HepG2 (cell line): ENCODE data around the gene ARHGEF40. TPM values are rescaled to one million over a fixed set of nuclear protein-coding genes. Genes with fewer than 3 reads are reported as not detected.

Experiments
- CBX1 ChIP-seq: IDR thresholded peaks from one replicate; pipeline ENCODE4 v1.6.1; 2016; ENCODE audit warnings: antibody characterized with exemption, low read depth
- CTCF ChIP-seq: sonication (generic); formaldehyde crosslinking; IDR thresholded peaks from 2 replicates; pipeline ENCODE4 v1.5.0; 2020; ENCODE audit warnings: mild to moderate bottlenecking, missing genetic modification reagents, moderate library complexity
- HNRNPLL ChIP-seq: fragments of 200-400 bp; formaldehyde crosslinking; IDR thresholded peaks from 2 replicates; pipeline ENCODE4 v1.6.1; 2017; ENCODE audit warnings: mild to moderate bottlenecking, low read depth, low read length; ENCODE audit not compliant: poor library complexity, severe bottlenecking
- HOXA3 ChIP-seq: sonication (generic); formaldehyde crosslinking; IDR thresholded peaks from 2 replicates; pipeline ENCODE4 v1.5.0; 2020; ENCODE audit warnings: missing genetic modification reagents
- HOXA7 ChIP-seq: sonication (generic); formaldehyde crosslinking; IDR thresholded peaks from 2 replicates; pipeline ENCODE4 v1.8.1; 2022; ENCODE audit warnings: mild to moderate bottlenecking, missing genetic modification reagents, moderate library complexity
- HOXA9 ChIP-seq: sonication (generic); formaldehyde crosslinking; IDR thresholded peaks from 2 replicates; pipeline ENCODE4 v1.8.1; 2022; ENCODE audit warnings: missing genetic modification reagents, mild to moderate bottlenecking, moderate library complexity, borderline replicate concordance
- IRF2 ChIP-seq: IDR thresholded peaks from 2 replicates; pipeline ENCODE4 v1.6.1; 2018; ENCODE audit warnings: missing genetic modification reagents, missing compliant biosample characterization
- LCORL ChIP-seq, 2 experiments: fragments of 450-650 bp in 1 of 2; sonication (generic) in 1 of 2; formaldehyde crosslinking in 1 of 2; IDR thresholded peaks; 2 replicates each; pipeline versions ENCODE4 v1.5.0 to v1.6.1; 2017 to 2020; ENCODE audit warnings: antibody characterized with exemption in 1 of 2, missing genetic modification reagents in 1 of 2
- MZF1 ChIP-seq: sonication (generic); formaldehyde crosslinking; IDR thresholded peaks from 2 replicates; pipeline ENCODE4 v1.8.1; 2023; ENCODE audit warnings: mild to moderate bottlenecking, missing genetic modification reagents, borderline replicate concordance
- POLR2AphosphoS5 ChIP-seq: IDR thresholded peaks from 2 replicates; pipeline ENCODE4 v1.6.1; 2012; ENCODE audit warnings: low read depth, low read length
- POLR2G ChIP-seq: fragments of 200-400 bp; formaldehyde crosslinking; IDR thresholded peaks from 2 replicates; pipeline ENCODE4 v1.6.1; 2018; ENCODE audit warnings: mild to moderate bottlenecking, low read depth, low read length, moderate library complexity
- RAD21 ChIP-seq: fragments of 450-650 bp; formaldehyde crosslinking; IDR thresholded peaks from 2 replicates; pipeline ENCODE4 v1.5.0; 2020; ENCODE audit warnings: mild to moderate bottlenecking
- SKI ChIP-seq: fragments of 450-650 bp; IDR thresholded peaks from one replicate; pipeline ENCODE4 v1.6.1; 2018; ENCODE audit warnings: mild to moderate bottlenecking; ENCODE audit not compliant: partially characterized antibody
- TOPORS ChIP-seq: sonication (generic); formaldehyde crosslinking; IDR thresholded peaks from 2 replicates; pipeline ENCODE4 v1.8.0; 2023; ENCODE audit warnings: mild to moderate bottlenecking, missing genetic modification reagents
- XRCC5 ChIP-seq: fragments of 200-400 bp; formaldehyde crosslinking; optimal IDR thresholded peaks from 2 replicates; pipeline ENCODE3; 2017; ENCODE audit warnings: mild to moderate bottlenecking, low read length
- YEATS4 ChIP-seq: sonication (generic); formaldehyde crosslinking; IDR thresholded peaks from 2 replicates; pipeline ENCODE4 v1.4.0; 2020; ENCODE audit warnings: missing genetic modification reagents, borderline replicate concordance
- ZMAT3 ChIP-seq: sonication (generic); formaldehyde crosslinking; conservative IDR thresholded peaks from 2 replicates; pipeline ENCODE4 v1.7.0; 2021; ENCODE audit warnings: missing genetic modification reagents
- ZNF207 ChIP-seq: fragments of 450-650 bp; IDR thresholded peaks from 2 replicates; pipeline ENCODE4 v1.6.1; 2016; ENCODE audit warnings: antibody characterized with exemption, borderline replicate concordance
- ZNF256 ChIP-seq: sonication (generic); formaldehyde crosslinking; conservative IDR thresholded peaks from 2 replicates; pipeline ENCODE4 v1.4.0; 2020; ENCODE audit warnings: missing genetic modification reagents
- ZNF546 ChIP-seq: sonication (generic); formaldehyde crosslinking; conservative IDR thresholded peaks from 2 replicates; pipeline ENCODE4 v1.8.1; 2023; ENCODE audit warnings: mild to moderate bottlenecking, missing genetic modification reagents
- ZNF768 ChIP-seq: sonication (generic); formaldehyde crosslinking; IDR thresholded peaks from 2 replicates; pipeline ENCODE4 v1.4.0; 2020; ENCODE audit warnings: missing genetic modification reagents
- ZNF788 ChIP-seq: sonication (generic); formaldehyde crosslinking; IDR thresholded peaks from 2 replicates; pipeline ENCODE4 v1.5.0; 2020; ENCODE audit warnings: mild to moderate bottlenecking, missing genetic modification reagents, borderline replicate concordance
- ZNF850 ChIP-seq: sonication (generic); formaldehyde crosslinking; conservative IDR thresholded peaks from 2 replicates; pipeline ENCODE4 v1.9.0; 2021; ENCODE audit warnings: mild to moderate bottlenecking, missing genetic modification reagents
- ZSCAN21 ChIP-seq: sonication (generic); formaldehyde crosslinking; IDR thresholded peaks from 2 replicates; pipeline ENCODE4 v1.8.0; 2022; ENCODE audit warnings: mild to moderate bottlenecking, missing genetic modification reagents, moderate library complexity, borderline replicate concordance
- polyA plus RNA-seq, 8 experiments: library from polyadenylated mRNA; depleted of rRNA in 3 of 8; stranded (reverse) in 7 of 8; unstranded in 1 of 8; fragments of >200 nt; fragmentation: Illumina TruSeq in 4 of 8; extraction: Trizol in 4 of 8; gene quantifications; 2 replicates each; pipeline versions ENCODE4 v1.2.1 to v1.2.3, GENCODE V29; 2011 to 2016; ENCODE audit warnings: low read depth in 4 of 8, missing spikeins in 1 of 8, mixed read lengths in 1 of 8; ENCODE audit not compliant: insufficient read depth in 1 of 8
- total RNA-seq, 5 experiments: library from RNA; depleted of rRNA; stranded (reverse); fragments of >200 nt; fragmentation: Illumina TruSeq; extraction: Trizol; gene quantifications; 2 replicates each; pipeline ENCODE4 v1.2.3, GENCODE V29; 2016; ENCODE audit warnings: low read depth in 1 of 5
- TF ChIP-seq, protein P1 (sequence below): sonication (generic); formaldehyde crosslinking; conservative IDR thresholded peaks from 2 replicates; pipeline ENCODE4 v1.4.0; 2020; ENCODE audit warnings: missing genetic modification reagents
- TF ChIP-seq, protein P2 (sequence below): sonication (generic); formaldehyde crosslinking; IDR thresholded peaks from 2 replicates; pipeline ENCODE4 v1.5.0; 2020; ENCODE audit warnings: mild to moderate bottlenecking, missing genetic modification reagents

ARHGEF40 gene
- total and polyA plus RNA-seq, 2 of the 13 experiments (the other 11 are each of a cell fraction or from before 2014, with no cell fraction given): 28.1 to 78.1 TPM

GRCh38 chr14:21090194-21090939 lies 20.3 kb downstream of the ARHGEF40 start (continued):
- TF ChIP-seq, protein P1, sequence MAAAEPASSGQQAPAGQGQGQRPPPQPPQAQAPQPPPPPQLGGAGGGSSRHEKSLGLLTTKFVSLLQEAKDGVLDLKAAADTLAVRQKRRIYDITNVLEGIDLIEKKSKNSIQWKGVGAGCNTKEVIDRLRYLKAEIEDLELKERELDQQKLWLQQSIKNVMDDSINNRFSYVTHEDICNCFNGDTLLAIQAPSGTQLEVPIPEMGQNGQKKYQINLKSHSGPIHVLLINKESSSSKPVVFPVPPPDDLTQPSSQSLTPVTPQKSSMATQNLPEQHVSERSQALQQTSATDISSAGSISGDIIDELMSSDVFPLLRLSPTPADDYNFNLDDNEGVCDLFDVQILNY (CRISPR knock-in tag): no peak
- TF ChIP-seq ZNF256: no peak
- TF ChIP-seq CTCF: peak; percentile 88
- TF ChIP-seq ZNF207: no peak
- peak; percentile 32 for TF ChIP-seq HNRNPLL
- 0 out of 2 replicates have a peak, but pooled peaks have one; percentile 63 for TF ChIP-seq HOXA9 (CRISPR knock-in tag)
- peak; percentile 46 for TF ChIP-seq POLR2G
- TF ChIP-seq HOXA3 (CRISPR knock-in tag): peak; percentile 72
- TF ChIP-seq POLR2AphosphoS5: peak; percentile 52; the same call in 1 of the 2 replicates
- TF ChIP-seq ZNF546 (CRISPR knock-in tag): 0 out of 2 replicates have a peak, but pooled peaks have one; percentile 65
- TF ChIP-seq LCORL (IDR thresholded peaks at IDR 0.05): no peak
- 0 out of 2 replicates have a peak, but pooled peaks have one; percentile 11 for TF ChIP-seq LCORL (CRISPR knock-in tag; IDR thresholded peaks at IDR 0.05)
- TF ChIP-seq ZNF768 (CRISPR knock-in tag): peak; percentile 75; the same call in 1 of the 2 replicates
- TF ChIP-seq CBX1: peak; percentile 58
- TF ChIP-seq SKI: no peak
- no peak for TF ChIP-seq IRF2
- no peak for TF ChIP-seq MZF1 (CRISPR knock-in tag)
- TF ChIP-seq RAD21 (CRISPR knock-in tag): peak; percentile 80
- no peak for TF ChIP-seq ZNF850
- TF ChIP-seq ZNF788 (CRISPR knock-in tag): no peak; the same call in 1 of the 2 replicates
- TF ChIP-seq YEATS4 (CRISPR knock-in tag): no peak
- TF ChIP-seq ZMAT3 (CRISPR knock-in tag): 0 out of 2 replicates have a peak, but pooled peaks have one; percentile 28
- TF ChIP-seq ZSCAN21 (CRISPR knock-in tag): peak; percentile 56; the same call in 1 of the 2 replicates
- TF ChIP-seq TOPORS (CRISPR knock-in tag): no peak
- peak; percentile 46; the same call in 1 of the 2 replicates for TF ChIP-seq HOXA7
- peak; percentile 25 for TF ChIP-seq XRCC5
- TF ChIP-seq, protein P2, sequence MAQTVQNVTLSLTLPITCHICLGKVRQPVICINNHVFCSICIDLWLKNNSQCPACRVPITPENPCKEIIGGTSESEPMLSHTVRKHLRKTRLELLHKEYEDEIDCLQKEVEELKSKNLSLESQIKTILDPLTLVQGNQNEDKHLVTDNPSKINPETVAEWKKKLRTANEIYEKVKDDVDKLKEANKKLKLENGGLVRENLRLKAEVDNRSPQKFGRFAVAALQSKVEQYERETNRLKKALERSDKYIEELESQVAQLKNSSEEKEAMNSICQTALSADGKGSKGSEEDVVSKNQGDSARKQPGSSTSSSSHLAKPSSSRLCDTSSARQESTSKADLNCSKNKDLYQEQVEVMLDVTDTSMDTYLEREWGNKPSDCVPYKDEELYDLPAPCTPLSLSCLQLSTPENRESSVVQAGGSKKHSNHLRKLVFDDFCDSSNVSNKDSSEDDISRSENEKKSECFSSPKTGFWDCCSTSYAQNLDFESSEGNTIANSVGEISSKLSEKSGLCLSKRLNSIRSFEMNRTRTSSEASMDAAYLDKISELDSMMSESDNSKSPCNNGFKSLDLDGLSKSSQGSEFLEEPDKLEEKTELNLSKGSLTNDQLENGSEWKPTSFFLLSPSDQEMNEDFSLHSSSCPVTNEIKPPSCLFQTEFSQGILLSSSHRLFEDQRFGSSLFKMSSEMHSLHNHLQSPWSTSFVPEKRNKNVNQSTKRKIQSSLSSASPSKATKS (CRISPR knock-in tag): no peak
